HepG2 (cell line): ENCODE data around the gene BAIAP2L2. TPM values are rescaled to one million over a fixed set of nuclear protein-coding genes. Genes with fewer than 3 reads are reported as not detected.
A peak's percentile ranks its signal among the peaks of the same experiment; 100 is the strongest.

ENCODE experiments used
- EZH2 ChIP-seq: conservative IDR thresholded peaks from 2 replicates; pipeline ENCODE4 v1.6.1; 2012; ENCODE audit warnings: mild to moderate bottlenecking, low read depth, low read length, moderate library complexity
- FOXJ3 ChIP-seq: sonication (generic); formaldehyde crosslinking; IDR thresholded peaks from 2 replicates; pipeline ENCODE4 v1.4.0; 2020; ENCODE audit warnings: missing genetic modification reagents, mild to moderate bottlenecking, borderline replicate concordance
- GABPA ChIP-seq, 2 experiments: IDR thresholded peaks; 2 replicates each; pipeline ENCODE4 v1.6.1; 2011 to 2016; ENCODE audit warnings: low read depth in 2 of 2, low read length in 1 of 2, missing biosample characterization in 1 of 2, missing genetic modification characterization in 1 of 2
- KMT2B ChIP-seq: IDR thresholded peaks from 2 replicates; pipeline ENCODE4 v1.6.1; 2016; ENCODE audit warnings: missing genetic modification reagents, missing compliant biosample characterization
- RBM39 ChIP-seq: fragments of 200-400 bp; formaldehyde crosslinking; IDR thresholded peaks from one replicate; pipeline ENCODE4 v1.6.1; 2018; ENCODE audit warnings: antibody characterized with exemption, mild to moderate bottlenecking, low read depth, low read length; ENCODE audit not compliant: poor library complexity, severe bottlenecking
- SOX13 ChIP-seq, 3 experiments: fragments of 450-650 bp in 1 of 3; sonication (generic) in 1 of 3; formaldehyde crosslinking in 1 of 3; IDR thresholded peaks in 2 of 3; conservative IDR thresholded peaks in 1 of 3; 2 replicates each; pipeline versions ENCODE4 v1.5.0 to v1.6.1; 2016 to 2020; ENCODE audit warnings: antibody characterized with exemption in 1 of 3, mild to moderate bottlenecking in 1 of 3, missing compliant biosample characterization in 1 of 3, missing genetic modification reagents in 1 of 3, moderate library complexity in 1 of 3
- SP1 ChIP-seq, 2 experiments: fragments of 450-650 bp in 1 of 2; sonication (generic) in 1 of 2; formaldehyde crosslinking in 1 of 2; IDR thresholded peaks; 2 replicates each; pipeline versions ENCODE4 v1.4.0 to v1.6.1; 2016 to 2020; ENCODE audit warnings: missing genetic modification reagents in 1 of 2
- TBL1XR1 ChIP-seq: fragments of 150-350 bp; IDR thresholded peaks from 2 replicates; pipeline ENCODE4 v1.6.1; 2014; ENCODE audit warnings: borderline replicate concordance, low read length; ENCODE audit not compliant: partially characterized antibody
- U2AF2 ChIP-seq: fragments of 200-400 bp; formaldehyde crosslinking; IDR thresholded peaks from 2 replicates; pipeline ENCODE4 v1.6.1; 2017; ENCODE audit warnings: low read depth, mild to moderate bottlenecking, low read length
- ZBTB34 ChIP-seq: sonication (generic); formaldehyde crosslinking; IDR thresholded peaks from 2 replicates; pipeline ENCODE4 v1.8.0; 2022; ENCODE audit warnings: mild to moderate bottlenecking, missing genetic modification reagents
- ZFP36 ChIP-seq: fragments of 150-350 bp; IDR thresholded peaks from 2 replicates; pipeline ENCODE4 v1.6.1; 2018; ENCODE audit warnings: borderline replicate concordance, low read length, low read depth; ENCODE audit not compliant: partially characterized antibody
- ZFX ChIP-seq: sonication (generic); formaldehyde crosslinking; IDR thresholded peaks from 2 replicates; pipeline ENCODE4 v1.4.0; 2020; ENCODE audit warnings: mild to moderate bottlenecking, low read depth, missing genetic modification reagents, moderate library complexity
- ZNF383 ChIP-seq: sonication (generic); formaldehyde crosslinking; IDR thresholded peaks from 2 replicates; pipeline ENCODE4 v1.4.0; 2020; ENCODE audit warnings: missing genetic modification reagents, mild to moderate bottlenecking, borderline replicate concordance
- polyA plus RNA-seq, 8 experiments: library from polyadenylated mRNA; depleted of rRNA in 3 of 8; stranded (reverse) in 7 of 8; unstranded in 1 of 8; fragments of >200 nt; fragmentation: Illumina TruSeq in 4 of 8; extraction: Trizol in 4 of 8; gene quantifications; 2 replicates each; pipeline versions ENCODE4 v1.2.1 to v1.2.3, GENCODE V29; 2011 to 2016; ENCODE audit warnings: low read depth in 4 of 8, missing spikeins in 1 of 8, mixed read lengths in 1 of 8; ENCODE audit not compliant: insufficient read depth in 1 of 8
- total RNA-seq, 5 experiments: library from RNA; depleted of rRNA; stranded (reverse); fragments of >200 nt; fragmentation: Illumina TruSeq; extraction: Trizol; gene quantifications; 2 replicates each; pipeline ENCODE4 v1.2.3, GENCODE V29; 2016; ENCODE audit warnings: low read depth in 1 of 5
- TF ChIP-seq, protein P1 (sequence below): sonication (generic); formaldehyde crosslinking; IDR thresholded peaks from 2 replicates; pipeline ENCODE4 v1.5.0; 2020; ENCODE audit warnings: mild to moderate bottlenecking, missing genetic modification reagents, borderline replicate concordance
- TF ChIP-seq, protein P2 (sequence below): sonication (generic); formaldehyde crosslinking; IDR thresholded peaks from 2 replicates; pipeline ENCODE4 v1.4.0; 2020; ENCODE audit warnings: missing genetic modification reagents
- TF ChIP-seq, protein P3 (sequence below): sonication (generic); formaldehyde crosslinking; IDR thresholded peaks from 2 replicates; pipeline ENCODE4 v1.4.0; 2020; ENCODE audit warnings: low read depth, mild to moderate bottlenecking, missing genetic modification reagents
- TF ChIP-seq, protein P4 (sequence below): sonication (generic); formaldehyde crosslinking; IDR thresholded peaks from 2 replicates; pipeline ENCODE4 v1.8.1; 2023; ENCODE audit warnings: mild to moderate bottlenecking, missing genetic modification reagents
- TF ChIP-seq, protein P5 (sequence below): sonication (generic); formaldehyde crosslinking; IDR thresholded peaks from 2 replicates; pipeline ENCODE4 v1.8.1; 2023; ENCODE audit warnings: mild to moderate bottlenecking, missing genetic modification reagents

BAIAP2L2 gene
- total and polyA plus RNA-seq, 2 of the 13 experiments (the other 11 are each of a cell fraction or from before 2014, with no cell fraction given) = 4.4 to 7.5 TPM

- TF ChIP-seq KMT2B (no peak), RBM39 (no peak), ZFX (peak; percentile 84), GABPA (IDR thresholded peaks at IDR 0.05; ENCODE audit: low read depth, low read length) (no peak), GABPA (CRISPR knock-in tag; IDR thresholded peaks at IDR 0.05; ENCODE audit: low read depth) (peak; percentile 65), SP1 (IDR thresholded peaks at IDR 0.05) (no peak), SP1 (CRISPR knock-in tag; IDR thresholded peaks at IDR 0.05) (peak; percentile 49; the same call in 1 of the 2 replicates), ZBTB34 (peak; percentile 93), ZNF383 (CRISPR knock-in tag) (no peak), EZH2 (no peak), ZFP36 (no peak), SOX13 (IDR thresholded peaks at IDR 0.05) (no peak), SOX13 (CRISPR knock-in tag; conservative IDR thresholded peaks at IDR 0.05 in 1 of 2, IDR thresholded peaks at IDR 0.05 in 1 of 2) (peak in 1 of 2 experiments; percentile 60; a peak in 2 of 4 replicates), U2AF2 (no peak), FOXJ3 (CRISPR knock-in tag) (no peak), TBL1XR1 (peak; percentile 21)
- TF ChIP-seq, protein P1, sequence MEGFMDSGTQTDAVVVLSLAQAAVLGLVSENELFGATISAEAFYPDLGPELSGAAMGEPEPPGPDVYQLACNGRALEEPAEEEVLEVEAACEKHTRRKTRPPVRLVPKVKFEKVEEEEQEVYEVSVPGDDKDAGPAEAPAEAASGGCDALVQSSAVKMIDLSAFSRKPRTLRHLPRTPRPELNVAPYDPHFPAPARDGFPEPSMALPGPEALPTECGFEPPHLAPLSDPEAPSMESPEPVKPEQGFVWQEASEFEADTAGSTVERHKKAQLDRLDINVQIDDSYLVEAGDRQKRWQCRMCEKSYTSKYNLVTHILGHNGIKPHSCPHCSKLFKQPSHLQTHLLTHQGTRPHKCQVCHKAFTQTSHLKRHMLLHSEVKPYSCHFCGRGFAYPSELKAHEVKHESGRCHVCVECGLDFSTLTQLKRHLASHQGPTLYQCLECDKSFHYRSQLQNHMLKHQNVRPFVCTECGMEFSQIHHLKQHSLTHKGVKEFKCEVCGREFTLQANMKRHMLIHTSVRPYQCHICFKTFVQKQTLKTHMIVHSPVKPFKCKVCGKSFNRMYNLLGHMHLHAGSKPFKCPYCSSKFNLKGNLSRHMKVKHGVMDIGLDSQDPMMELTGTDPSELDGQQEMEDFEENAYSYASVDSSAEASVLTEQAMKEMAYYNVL (CRISPR knock-in tag) = peak; percentile 32; the same call in 1 of the 2 replicates
- TF ChIP-seq, protein P2, sequence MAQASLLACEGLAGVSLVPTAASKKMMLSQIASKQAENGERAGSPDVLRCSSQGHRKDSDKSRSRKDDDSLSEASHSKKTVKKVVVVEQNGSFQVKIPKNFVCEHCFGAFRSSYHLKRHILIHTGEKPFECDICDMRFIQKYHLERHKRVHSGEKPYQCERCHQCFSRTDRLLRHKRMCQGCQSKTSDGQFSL (CRISPR knock-in tag) = no peak
- TF ChIP-seq, protein P3, sequence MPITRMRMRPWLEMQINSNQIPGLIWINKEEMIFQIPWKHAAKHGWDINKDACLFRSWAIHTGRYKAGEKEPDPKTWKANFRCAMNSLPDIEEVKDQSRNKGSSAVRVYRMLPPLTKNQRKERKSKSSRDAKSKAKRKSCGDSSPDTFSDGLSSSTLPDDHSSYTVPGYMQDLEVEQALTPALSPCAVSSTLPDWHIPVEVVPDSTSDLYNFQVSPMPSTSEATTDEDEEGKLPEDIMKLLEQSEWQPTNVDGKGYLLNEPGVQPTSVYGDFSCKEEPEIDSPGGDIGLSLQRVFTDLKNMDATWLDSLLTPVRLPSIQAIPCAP (CRISPR knock-in tag) = no peak
- TF ChIP-seq, protein P4, sequence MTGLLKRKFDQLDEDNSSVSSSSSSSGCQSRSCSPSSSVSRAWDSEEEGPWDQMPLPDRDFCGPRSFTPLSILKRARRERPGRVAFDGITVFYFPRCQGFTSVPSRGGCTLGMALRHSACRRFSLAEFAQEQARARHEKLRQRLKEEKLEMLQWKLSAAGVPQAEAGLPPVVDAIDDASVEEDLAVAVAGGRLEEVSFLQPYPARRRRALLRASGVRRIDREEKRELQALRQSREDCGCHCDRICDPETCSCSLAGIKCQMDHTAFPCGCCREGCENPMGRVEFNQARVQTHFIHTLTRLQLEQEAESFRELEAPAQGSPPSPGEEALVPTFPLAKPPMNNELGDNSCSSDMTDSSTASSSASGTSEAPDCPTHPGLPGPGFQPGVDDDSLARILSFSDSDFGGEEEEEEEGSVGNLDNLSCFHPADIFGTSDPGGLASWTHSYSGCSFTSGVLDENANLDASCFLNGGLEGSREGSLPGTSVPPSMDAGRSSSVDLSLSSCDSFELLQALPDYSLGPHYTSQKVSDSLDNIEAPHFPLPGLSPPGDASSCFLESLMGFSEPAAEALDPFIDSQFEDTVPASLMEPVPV (CRISPR knock-in tag) = no peak
- TF ChIP-seq, protein P5, sequence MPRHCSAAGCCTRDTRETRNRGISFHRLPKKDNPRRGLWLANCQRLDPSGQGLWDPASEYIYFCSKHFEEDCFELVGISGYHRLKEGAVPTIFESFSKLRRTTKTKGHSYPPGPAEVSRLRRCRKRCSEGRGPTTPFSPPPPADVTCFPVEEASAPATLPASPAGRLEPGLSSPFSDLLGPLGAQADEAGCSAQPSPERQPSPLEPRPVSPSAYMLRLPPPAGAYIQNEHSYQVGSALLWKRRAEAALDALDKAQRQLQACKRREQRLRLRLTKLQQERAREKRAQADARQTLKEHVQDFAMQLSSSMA (CRISPR knock-in tag) = no peak
These were observed 2.6 kb downstream of the BAIAP2L2 start (continued) for GRCh38 chr22:38107692-38108515.
